HL-60 (cell line): ENCODE data around the gene C17orf113.

ENCODE experiments used
- CTCF ChIP-seq: IDR thresholded peaks from one replicate; pipeline ENCODE4 v1.5.1; 2011; ENCODE audit warnings: low read length, control low read depth, inconsistent platforms; ENCODE audit not compliant: insufficient read depth
- POLR2AphosphoS5 ChIP-seq: IDR thresholded peaks from 2 replicates; pipeline ENCODE4 v1.6.1; 2012; ENCODE audit warnings: low read depth
- REST ChIP-seq: IDR thresholded peaks from 2 replicates; pipeline ENCODE4 v1.6.1; 2012; ENCODE audit warnings: low read depth; ENCODE audit not compliant: insufficient replicate concordance

DNA sequence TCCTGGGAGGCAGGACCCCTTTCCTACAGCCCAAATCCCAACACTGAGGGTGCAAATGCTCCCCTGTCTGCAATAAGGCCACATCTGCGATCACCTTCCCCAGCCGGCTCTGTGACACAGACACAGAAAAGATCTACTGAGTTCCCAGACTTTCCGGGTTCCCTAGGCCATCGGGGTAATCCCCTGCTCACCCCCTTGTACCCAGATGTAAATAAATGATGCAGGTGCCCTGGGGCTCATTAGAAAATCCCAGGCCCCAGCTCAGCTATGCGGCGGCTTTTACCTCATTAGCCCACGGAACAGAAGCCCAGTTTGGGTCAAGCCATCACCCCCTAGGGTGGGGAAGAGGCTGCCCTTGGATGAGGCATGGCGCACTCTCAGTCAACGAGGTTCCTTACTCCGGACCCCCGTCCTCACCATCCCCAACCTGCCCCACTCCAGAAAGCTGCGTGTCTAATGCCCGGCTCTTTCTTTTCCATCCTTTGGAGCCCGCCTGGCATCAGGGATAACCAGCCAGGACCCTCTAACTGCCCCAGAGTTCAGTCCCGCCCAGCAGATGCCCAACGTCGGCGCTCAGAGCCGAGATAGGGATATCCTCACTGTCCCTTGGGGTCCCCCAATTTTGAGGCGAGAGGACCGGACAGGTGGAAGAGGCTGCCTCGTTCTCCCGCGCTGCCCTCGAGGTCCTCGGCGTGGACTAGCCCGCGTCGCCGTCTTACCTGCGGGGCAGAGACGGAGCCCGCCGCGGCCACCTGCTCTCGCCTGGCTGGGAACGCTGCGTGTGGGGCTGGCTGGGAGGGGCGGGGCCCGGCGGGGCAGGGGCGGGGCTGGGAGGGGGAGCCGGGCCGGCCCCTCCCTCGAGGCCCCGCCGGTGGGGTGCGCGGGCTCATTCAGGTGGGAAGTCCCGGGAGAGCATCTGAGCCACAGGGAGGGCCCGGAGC, 47.6 kb upstream of the C17orf113 start, which contains the start of gene ZNF385C:
- TF ChIP-seq CTCF (no peak), REST (no peak), POLR2AphosphoS5 (no peak)
